Raji (cell line): ENCODE results near the gene VAT1.

ENCODE experiments used
- POLR2A ChIP-seq: IDR thresholded peaks from 2 replicates; pipeline ENCODE4 v1.6.1; 2011; ENCODE audit warnings: low read depth, low read length, control low read depth; ENCODE audit not compliant: insufficient read depth

Gene VAT1

DNA sequence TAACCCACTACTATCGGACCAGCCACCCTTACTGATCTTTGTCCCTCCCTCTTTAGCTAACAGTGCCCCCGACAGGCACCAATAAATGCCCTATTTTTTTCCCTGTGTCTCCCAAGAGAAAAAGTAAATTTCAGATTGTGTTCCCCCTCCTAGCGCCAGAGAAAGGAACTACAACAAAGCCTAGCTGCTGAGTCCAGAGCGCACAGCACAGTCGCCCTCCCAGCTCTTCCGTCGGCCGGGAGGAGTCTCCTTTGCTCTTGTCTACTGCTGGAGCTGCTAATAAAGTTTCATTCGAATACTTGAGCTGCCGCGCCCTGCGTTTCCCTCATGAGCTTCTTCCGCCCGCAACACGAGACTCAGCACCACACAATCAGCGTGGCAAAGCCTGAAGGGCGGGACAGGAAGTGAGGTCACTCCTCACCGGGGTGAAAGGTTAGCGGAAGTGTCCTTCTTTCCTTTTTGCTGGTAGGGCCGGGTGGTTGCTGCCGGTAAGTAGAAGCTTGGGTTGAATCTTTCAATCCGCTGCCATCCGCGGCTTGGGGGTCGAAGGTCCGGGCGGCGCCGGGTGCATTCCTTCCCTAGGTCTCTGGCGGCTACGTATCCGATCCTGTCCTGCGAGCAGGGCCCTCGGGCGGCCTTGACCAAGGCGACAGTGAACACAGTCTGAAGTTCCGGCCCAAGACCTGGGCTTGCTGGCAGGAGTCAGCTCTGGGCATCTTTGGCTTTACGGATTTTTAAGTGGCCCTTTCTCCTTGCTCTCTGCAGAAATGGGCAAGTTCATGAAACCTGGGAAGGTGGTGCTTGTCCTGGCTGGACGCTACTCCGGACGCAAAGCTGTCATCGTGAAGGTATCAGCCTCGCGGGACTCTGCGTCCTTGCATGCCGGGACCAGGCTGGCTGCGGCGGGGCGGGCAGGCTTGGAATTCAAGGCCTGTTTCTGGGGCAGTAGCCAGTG is 23.9 kb downstream of the VAT1 start, which contains the start of gene RPL27:
RPL27 (plus strand) TSS at position 436 of the 955 bp plus-strand sequence; CDS start at position 768, 332 bp downstream.
- peak; percentile 95 for TF ChIP-seq POLR2A

DNA sequence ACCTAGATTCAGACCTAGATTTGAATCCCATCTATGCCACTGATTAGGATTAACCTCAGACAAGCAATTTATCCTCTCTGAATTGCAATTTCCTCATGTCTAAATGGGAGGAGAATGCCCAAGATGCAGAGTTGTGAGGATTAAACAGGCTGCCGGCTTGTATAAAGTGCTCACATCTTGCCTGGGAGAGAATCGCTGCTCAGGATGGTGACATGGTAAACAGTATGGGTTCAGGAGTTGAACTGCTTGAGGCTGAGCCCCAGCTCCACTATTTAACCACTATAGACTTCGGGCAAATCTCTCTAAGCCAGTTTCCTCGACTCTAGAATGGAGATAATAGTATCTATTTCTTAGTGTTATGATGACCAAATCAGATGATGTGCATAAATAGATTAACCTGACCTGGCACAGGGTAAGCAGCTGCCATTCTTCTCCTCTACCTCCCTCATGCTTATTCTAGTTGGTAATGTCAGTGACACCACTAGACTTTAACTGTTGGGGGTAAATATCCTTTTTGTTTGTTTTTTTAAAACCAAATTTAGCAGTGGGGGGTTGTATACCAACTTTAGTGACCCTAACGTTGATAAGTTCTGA is 24.7 kb downstream of the VAT1 start:
- TF ChIP-seq POLR2A: no peak

DNA sequence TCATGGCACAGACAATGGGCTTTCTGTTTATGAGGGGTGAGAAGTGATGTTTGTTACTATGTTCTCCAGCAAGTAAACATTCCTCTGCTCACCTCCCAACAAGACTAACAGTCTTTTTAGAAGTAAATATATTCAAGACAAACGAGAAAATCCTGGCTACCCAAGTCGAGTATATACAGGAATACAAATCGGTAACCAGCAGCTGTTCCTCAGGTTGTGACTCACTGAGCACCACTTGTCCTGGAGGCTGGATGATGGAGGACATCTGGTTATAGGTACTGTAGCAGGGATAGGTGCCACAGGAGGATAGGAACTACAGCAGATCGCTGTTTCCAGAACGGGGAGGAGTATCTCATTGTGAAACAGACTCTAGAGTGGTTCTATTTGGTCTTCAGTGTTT is 29.3 kb downstream of the VAT1 start:
- TF ChIP-seq POLR2A: no peak

DNA sequence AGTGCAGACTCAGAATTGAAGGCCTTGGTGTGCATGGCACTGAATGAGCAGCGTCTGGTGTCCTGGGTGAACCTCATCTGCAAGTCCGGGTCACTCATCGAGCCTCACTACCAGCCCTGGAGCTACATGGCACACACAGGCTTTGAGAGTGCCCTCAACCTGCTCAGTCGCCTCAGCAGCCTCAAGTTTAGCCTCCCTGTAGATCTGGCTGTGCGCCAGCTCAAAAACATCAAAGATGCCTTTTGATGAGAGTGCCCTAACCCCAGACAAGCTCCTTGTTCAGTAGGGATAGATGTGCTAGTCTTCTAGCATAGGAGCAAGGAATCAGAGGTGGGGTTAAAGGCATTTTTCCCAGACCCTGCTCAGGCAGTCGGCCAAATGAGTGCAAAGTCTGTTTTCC is 30.7 kb downstream of the VAT1 start:
- TF ChIP-seq POLR2A: no peak

DNA sequence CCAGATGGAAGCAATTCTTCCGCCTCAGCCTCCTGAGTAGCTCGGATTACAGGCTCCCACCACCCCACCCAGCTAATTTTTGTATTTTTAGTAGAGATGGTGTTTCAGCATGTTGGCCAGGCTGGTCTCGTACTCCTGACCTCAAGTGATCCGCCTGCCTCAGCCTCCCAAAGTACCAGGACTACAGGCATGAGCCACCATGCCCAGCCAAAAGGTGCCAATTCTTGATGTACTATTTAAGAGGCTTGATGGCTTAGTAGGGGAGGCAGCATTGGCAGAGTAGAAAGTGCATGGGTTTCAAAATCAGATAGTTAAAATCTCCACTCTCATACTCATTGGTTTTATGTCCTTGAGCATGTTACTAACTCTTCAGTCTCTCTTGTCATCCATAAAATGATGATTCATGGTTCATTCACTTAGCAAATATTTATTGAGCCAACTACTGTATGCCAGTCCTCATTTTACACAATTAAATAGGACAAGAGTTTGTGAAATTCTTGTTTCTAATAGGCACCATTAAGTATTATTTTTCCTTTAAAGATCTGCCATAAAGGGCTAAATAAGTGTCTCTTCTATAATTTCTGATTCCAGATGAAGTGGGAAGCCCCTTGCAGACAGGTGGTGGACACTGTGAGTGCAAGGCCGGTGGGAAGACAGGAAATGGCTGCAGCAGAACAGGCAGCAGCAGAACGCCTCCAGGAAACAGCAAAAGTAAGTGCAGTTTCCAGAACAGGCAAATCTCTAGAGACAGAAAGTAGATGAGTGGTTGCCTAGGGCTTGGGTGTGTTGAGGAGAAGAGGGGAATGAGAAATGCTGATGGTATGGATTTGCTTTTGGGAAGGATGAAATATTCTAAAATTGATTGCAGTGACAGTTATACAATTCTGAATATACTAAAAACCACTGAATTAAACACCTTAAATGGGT is 32.2 kb downstream of the VAT1 start:
- no peak for TF ChIP-seq POLR2A

DNA sequence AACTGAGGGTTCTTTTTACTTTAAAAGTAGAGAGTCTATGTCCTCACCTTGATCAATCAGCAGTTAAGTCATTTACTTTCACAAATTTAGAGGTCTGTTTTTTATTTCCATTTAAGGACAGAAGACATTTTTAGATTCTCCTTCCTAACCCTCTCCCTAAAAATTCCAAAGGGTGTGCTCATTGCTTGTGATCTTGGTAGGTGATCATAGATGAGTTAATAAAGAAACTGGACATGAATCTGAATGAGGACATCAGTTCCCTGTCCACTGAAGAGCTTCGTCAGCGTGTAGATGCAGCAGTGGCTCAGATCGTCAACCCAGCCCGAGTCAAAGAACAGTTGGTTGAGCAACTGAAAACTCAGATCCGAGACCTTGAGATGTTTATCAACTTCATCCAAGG is 33.0 kb downstream of the VAT1 start:
- no peak for TF ChIP-seq POLR2A

DNA sequence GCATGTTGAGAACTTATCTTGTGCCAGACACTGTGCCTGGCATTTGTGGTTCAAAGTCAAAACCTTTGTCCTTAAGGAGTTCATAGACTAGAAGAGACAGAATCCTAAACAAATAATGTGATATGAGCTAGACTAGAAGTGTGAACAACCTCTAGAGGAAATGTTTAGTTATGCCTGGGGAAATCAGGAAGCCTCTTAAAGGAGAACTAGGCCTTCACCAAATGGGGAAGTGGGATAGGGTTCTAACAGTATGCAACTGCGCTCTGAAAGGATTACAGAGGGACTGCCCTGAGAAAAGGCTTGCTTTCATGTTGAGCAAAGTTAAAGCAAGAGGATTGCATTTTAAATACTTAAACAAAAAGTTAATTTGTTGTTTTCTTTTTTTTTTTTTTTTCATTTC is 37.0 kb downstream of the VAT1 start:
- no peak for TF ChIP-seq POLR2A

DNA sequence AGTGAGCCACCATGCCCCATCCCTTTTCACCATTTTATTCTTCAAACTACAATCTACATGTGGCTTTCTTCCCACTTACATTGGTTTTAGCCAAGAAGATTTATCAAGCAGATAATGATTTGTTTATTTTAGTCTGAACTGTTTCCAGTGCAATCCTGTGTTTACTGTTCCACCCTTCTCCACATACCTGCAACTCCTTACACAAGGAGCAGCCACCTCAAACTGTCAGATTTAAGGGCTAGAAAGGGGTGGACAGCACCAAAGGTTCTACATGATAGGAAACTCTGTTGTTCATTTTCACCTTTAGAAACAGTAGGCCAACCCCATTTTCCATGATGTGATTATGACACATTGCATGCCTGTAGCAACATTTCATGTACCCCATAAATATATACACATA is 39.9 kb downstream of the VAT1 start:
- no peak for TF ChIP-seq POLR2A

DNA sequence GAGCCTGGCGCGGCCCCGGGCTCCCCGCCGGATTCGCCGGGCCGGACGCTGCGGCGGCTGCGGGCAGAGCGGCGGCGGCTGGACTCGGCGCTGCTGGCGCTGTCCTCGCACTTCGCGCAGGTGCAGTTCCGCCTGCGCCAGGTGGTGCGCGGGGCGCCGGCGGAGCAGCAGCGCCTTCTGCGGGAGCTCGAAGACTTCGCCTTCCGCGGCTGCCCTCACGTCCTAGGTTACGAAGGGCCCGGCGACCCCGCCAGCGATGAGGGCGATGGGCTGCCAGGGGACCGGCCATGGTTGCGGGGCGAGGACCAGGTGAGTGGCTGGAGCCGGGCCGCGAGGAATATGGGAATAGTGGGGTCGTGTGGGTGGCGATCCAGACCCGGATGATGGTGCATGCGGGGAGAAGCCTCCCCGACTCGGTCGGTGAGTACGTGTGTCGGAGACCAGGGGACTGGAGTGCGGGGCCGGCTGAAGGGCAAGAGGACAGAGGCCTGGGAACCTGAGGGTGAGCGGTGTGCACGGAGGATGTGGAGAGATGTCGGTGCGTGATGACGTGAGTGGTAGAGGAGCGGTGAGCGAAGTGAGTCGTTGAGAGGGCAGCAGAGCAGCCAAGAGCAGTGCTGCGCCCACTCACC is 41.3 kb downstream of the VAT1 start:
- no peak for TF ChIP-seq POLR2A

DNA sequence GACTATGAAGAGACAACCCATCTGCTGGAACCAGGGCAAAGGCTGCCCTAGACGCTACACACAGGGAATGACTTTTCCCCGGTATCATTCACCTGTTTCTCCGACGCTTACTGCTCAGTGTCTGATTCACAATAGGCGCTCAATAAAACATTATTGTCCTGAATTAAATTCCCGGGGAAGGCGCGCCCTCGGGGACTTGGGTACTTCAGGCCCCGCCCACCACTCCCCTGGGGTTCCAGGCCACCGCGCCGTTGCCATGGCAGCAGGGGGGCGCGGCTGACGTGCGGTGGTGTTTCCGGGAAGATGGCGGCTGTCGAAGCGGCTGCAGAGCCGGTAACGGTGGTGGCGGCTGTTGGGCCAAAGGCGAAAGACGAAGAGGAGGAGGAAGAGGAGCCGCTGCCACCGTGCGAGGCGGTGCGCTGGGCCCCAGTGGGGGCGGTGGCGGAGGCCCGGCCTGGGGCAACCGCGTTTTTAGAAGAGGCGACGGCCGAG is 41.9 kb downstream of the VAT1 start, which contains the start of gene RUNDC1:
RUNDC1 (plus strand) TSS at position 292 of the 492 bp plus-strand sequence; CDS start at position 304, 12 bp downstream.
- peak; percentile 69 for TF ChIP-seq POLR2A

DNA sequence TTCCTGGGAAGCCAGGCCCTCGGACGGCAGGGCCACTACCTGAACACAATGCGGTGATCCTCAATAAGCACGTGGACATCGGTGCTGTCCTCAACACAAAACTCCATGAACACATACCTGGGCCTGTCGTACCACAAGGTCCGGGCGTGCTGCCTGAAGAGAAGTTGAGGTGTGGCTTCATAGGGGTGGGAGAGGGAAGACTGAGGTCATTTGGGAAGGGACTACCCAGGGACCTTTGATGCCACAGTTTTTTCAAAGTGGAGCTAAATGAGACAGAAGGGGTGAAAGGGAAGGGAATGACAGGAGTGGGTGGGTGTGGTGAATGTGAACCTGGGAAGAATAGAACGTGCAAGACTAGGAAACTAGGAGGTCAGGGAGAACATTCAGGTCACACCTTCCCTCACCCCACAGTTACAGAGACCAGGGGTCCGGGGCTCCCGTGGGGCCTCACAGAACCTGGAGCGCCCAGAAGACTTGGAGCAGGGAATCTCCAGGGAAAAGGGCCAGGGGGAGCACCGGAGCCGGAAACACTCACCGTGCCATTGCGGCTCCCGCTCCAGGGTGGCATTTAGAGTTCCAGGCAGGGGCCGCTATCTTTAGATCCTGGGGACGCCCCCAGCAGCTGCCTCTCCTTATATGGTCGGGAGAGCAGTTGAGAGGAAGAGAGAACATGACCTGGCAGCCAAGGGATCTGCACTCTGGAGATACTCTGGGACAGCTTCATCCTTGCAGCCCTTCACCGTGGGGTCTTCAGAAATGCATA is 42.5 kb downstream of the VAT1 start, which contains the start of gene PTGES3L:
PTGES3L (minus strand) TSS at position 570 of the 763 bp plus-strand sequence; CDS start at position 543, 27 bp downstream.
- TF ChIP-seq POLR2A: no peak

DNA sequence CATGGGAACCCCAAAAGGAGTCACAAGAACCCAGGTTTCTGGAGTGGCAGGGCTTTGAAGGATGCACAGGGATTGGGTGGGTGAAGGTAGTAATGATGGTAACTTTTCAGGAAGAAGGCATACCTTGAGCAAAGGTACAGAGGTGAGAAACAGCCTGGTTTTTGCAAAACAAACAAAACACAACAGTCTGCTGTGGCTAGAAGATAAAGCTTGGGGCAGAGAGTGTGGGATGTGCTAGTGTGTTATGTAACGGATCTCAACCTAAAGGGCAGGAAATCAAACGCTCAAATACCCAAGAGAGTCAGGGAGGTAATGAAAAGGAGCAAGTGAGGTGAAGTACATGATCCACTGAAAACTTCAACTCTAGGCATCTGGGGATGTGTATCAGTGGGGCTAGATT is 46.9 kb downstream of the VAT1 start:
- no peak for TF ChIP-seq POLR2A

DNA sequence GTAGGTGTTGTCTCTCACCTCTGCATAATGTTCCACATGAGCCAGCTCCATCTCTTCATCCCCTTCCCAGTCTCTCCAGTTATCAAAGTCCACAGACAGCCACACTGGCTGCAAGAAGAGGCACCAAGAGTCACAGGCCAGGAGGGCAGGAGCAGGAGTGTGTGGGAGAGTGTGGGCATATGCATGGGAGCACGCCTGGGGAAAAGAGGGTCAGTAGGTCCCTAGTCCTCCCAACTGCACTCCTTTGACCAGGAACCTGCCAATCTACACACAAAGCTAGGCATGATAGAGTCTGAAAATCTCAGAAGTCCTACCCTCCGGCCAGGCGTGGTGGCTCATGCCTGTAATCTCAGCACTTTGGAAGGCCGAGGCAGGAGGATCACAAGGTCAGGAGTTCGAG is 50.6 kb downstream of the VAT1 start:
- no peak for TF ChIP-seq POLR2A
